A549 (cell line): Measurements from ENCODE around the gene RFWD3. TPM values are rescaled to one million over a fixed set of nuclear protein-coding genes. Genes with fewer than 3 reads are reported as not detected.

Experiments
- ATAC-seq, 2 experiments: fragments of 200-7000 bp in 1 of 2; fragments of >200 bp in 1 of 2; cut with Nextera tagmentation in 1 of 2; cut with Tn5 transposase in 1 of 2; 3 replicates each; pipeline versions ENCODE4 v1.8.0 to v1.9.1; 2018 to 2020; ENCODE audit warnings: mild to moderate bottlenecking in 1 of 2, moderate library complexity in 1 of 2
- CTCF ChIA-PET: fragments of 300-600 bp; sonication (Branson Sonifier 250); formaldehyde crosslinking; extraction: SDS; loops from one replicate; lab custom pipeline; 2021; ENCODE audit warnings: antibody characterized with exemption, inconsistent platforms; lab: Yijun Ruan, JAX
- POLR2A ChIA-PET: fragments of 350-600 bp; formaldehyde crosslinking; extraction: SDS; loops from one replicate; lab custom pipeline; 2021; ENCODE audit warnings: antibody characterized with exemption, inconsistent platforms; lab: Yijun Ruan, JAX
- DNase-seq, 2 experiments: peaks; one replicate each; pipeline versions ENCODE4 v3.0.0 to v3.0.0-alpha.2; 2011 to 2016; ENCODE audit warnings: low read depth in 1 of 2, low spot score in 1 of 2
- FAIRE-seq: peaks from 2 replicates; lab custom pipeline; 2011; peaks lifted over from hg19 to GRCh38; lab: Jason Lieb, UNC
- H3K27ac ChIP-seq, 2 experiments: fragments of >200 bp; sonication (Bioruptor Twin); formaldehyde crosslinking; 3 replicates each; pipeline ENCODE4 v1.5.1; 2016 to 2017
- H3K4me1 ChIP-seq: fragments of >200 bp; sonication (Bioruptor Twin); formaldehyde crosslinking; 3 replicates; pipeline ENCODE4 v1.6.1; 2016
- H3K4me2 ChIP-seq: fragments of >200 bp; sonication (Bioruptor Twin); formaldehyde crosslinking; 3 replicates; pipeline ENCODE4 v1.6.1; 2016
- H3K4me3 ChIP-seq: fragments of >200 bp; sonication (Bioruptor Twin); formaldehyde crosslinking; 3 replicates; pipeline ENCODE4 v1.5.1; 2016
- H3K9me3 ChIP-seq: fragments of >200 bp; sonication (Bioruptor Twin); formaldehyde crosslinking; 3 replicates; pipeline ENCODE4 v1.6.1; 2016
- CBX2 ChIP-seq: fragments of 200-600 bp; sonication (generic); IDR thresholded peaks from 2 replicates; pipeline ENCODE4 v1.6.1; 2016; ENCODE audit warnings: low read depth, mild to moderate bottlenecking, borderline replicate concordance
- EHF ChIP-seq: fragments of 250-450 bp; sonication (Bioruptor Pico); IDR thresholded peaks from 2 replicates; pipeline ENCODE4 v1.5.0; 2020; ENCODE audit warnings: mild to moderate bottlenecking
- EP300 ChIP-seq, 2 experiments: fragments of >200 bp; sonication (Bioruptor Twin); formaldehyde crosslinking; IDR thresholded peaks; 2 replicates in 1 of 2; 3 replicates in 1 of 2; pipeline ENCODE4 v1.6.1; 2016 to 2017
- FOSB ChIP-seq: fragments of 250-450 bp; sonication (Bioruptor Pico); IDR thresholded peaks from 2 replicates; pipeline ENCODE4 v1.5.0; 2020; ENCODE audit warnings: mild to moderate bottlenecking, moderate library complexity
- FOSL2 ChIP-seq, 2 experiments: fragments of 450-650 bp in 1 of 2; fragments of >200 bp in 1 of 2; sonication (Bioruptor Twin) in 1 of 2; formaldehyde crosslinking; IDR thresholded peaks; 2 replicates each; pipeline versions ENCODE4 v1.5.0 to v1.6.1; 2016 to 2020; ENCODE audit warnings: mild to moderate bottlenecking in 1 of 2, moderate library complexity in 1 of 2
- FOXS1 ChIP-seq: fragments of 250-450 bp; sonication (Bioruptor Pico); IDR thresholded peaks from 2 replicates; pipeline ENCODE4 v1.5.0; 2020; ENCODE audit warnings: mild to moderate bottlenecking, moderate library complexity
- GATA3 ChIP-seq: IDR thresholded peaks from 2 replicates; pipeline ENCODE4 v1.6.1; 2012; ENCODE audit warnings: borderline replicate concordance
- HES2 ChIP-seq: fragments of >200 bp; sonication (Bioruptor Twin); formaldehyde crosslinking; IDR thresholded peaks from 2 replicates; pipeline ENCODE4 v1.6.1; 2016
- HEYL ChIP-seq: fragments of 250-450 bp; sonication (Bioruptor Pico); IDR thresholded peaks from 2 replicates; pipeline ENCODE4 v1.8.0; 2021; ENCODE audit warnings: mild to moderate bottlenecking, moderate library complexity
- HOXB13 ChIP-seq: fragments of 250-450 bp; sonication (Bioruptor Pico); IDR thresholded peaks from 2 replicates; pipeline ENCODE4 v1.5.0; 2020; ENCODE audit warnings: low read depth, mild to moderate bottlenecking, moderate library complexity
- KDM1A ChIP-seq: fragments of 200-600 bp; sonication (generic); IDR thresholded peaks from 2 replicates; pipeline ENCODE4 v1.6.1; 2016; ENCODE audit warnings: low read depth, mild to moderate bottlenecking
- KDM5A ChIP-seq: fragments of 200-600 bp; sonication (generic); IDR thresholded peaks from 2 replicates; pipeline ENCODE4 v1.6.1; 2016; ENCODE audit warnings: antibody characterized with exemption, mild to moderate bottlenecking
- NFE2L2 ChIP-seq: fragments of 150-350 bp; conservative IDR thresholded peaks from 2 replicates; pipeline ENCODE4 v1.6.1; 2014; ENCODE audit warnings: low read length
- PHF8 ChIP-seq: fragments of 200-600 bp; sonication (generic); IDR thresholded peaks from 2 replicates; pipeline ENCODE4 v1.6.1; 2016; ENCODE audit warnings: low read depth, mild to moderate bottlenecking, antibody characterized with exemption, moderate library complexity, borderline replicate concordance
- POLR2A ChIP-seq: IDR thresholded peaks from 2 replicates; pipeline ENCODE4 v1.6.1; 2012; ENCODE audit warnings: mild to moderate bottlenecking, low read length
- RARB ChIP-seq: fragments of 250-450 bp; sonication (Bioruptor Pico); IDR thresholded peaks from 2 replicates; pipeline ENCODE4 v1.8.0; 2021; ENCODE audit warnings: mild to moderate bottlenecking, moderate library complexity
- RCOR1 ChIP-seq: fragments of 150-350 bp; IDR thresholded peaks from 2 replicates; pipeline ENCODE4 v1.6.1; 2014; ENCODE audit warnings: antibody characterized with exemption, low read length, low read depth
- RNF2 ChIP-seq: fragments of 200-600 bp; sonication (generic); IDR thresholded peaks from 2 replicates; pipeline ENCODE4 v1.6.1; 2016; ENCODE audit warnings: low read depth, mild to moderate bottlenecking, antibody characterized with exemption, moderate library complexity, borderline replicate concordance
- SREBF2 ChIP-seq: fragments of 450-650 bp; IDR thresholded peaks from 2 replicates; pipeline ENCODE4 v1.6.1; 2014; ENCODE audit warnings: mild to moderate bottlenecking, moderate library complexity
- TFCP2L1 ChIP-seq: fragments of 250-450 bp; sonication (Bioruptor Pico); IDR thresholded peaks from 2 replicates; pipeline ENCODE4 v1.5.0; 2021; ENCODE audit warnings: mild to moderate bottlenecking
- TP53 ChIP-seq: fragments of 250-450 bp; sonication (Bioruptor Pico); IDR thresholded peaks from 2 replicates; pipeline ENCODE4 v1.5.0; 2021; ENCODE audit warnings: mild to moderate bottlenecking, moderate library complexity
- ZC3H11A ChIP-seq: fragments of 450-650 bp; IDR thresholded peaks from 2 replicates; pipeline ENCODE4 v1.6.1; 2014; ENCODE audit warnings: antibody characterized with exemption, mild to moderate bottlenecking
- ZFP36 ChIP-seq: fragments of 450-650 bp; IDR thresholded peaks from 2 replicates; pipeline ENCODE4 v1.6.1; 2014; ENCODE audit warnings: borderline replicate concordance; ENCODE audit not compliant: partially characterized antibody
- ZSCAN20 ChIP-seq: fragments of 250-450 bp; sonication (Bioruptor Pico); IDR thresholded peaks from 2 replicates; pipeline ENCODE4 v1.8.0; 2022; ENCODE audit warnings: mild to moderate bottlenecking, moderate library complexity
- WGBS: methylation state at CpG from one replicate; pipeline ENCODE4 v1.1.6; 2017; ENCODE audit errors: missing lambda C conversion rate; 5-methylcytosine and 5-hydroxymethylcytosine counted together
- polyA plus RNA-seq, 4 experiments: library from polyadenylated mRNA; depleted of rRNA in 3 of 4; stranded (reverse); fragments of >200 nt; fragmentation: RNase III in 1 of 4; extraction: RNeasy Plus Mini Kit Qiagen cat#74134 plus additional on column Dnase treatment in 1 of 4; gene quantifications; 2 replicates in 3 of 4; 3 replicates in 1 of 4; pipeline ENCODE4 v1.2.3, GENCODE V29; 2011 to 2017
- TF ChIP-seq, protein P1 (sequence below): fragments of 250-450 bp; sonication (Bioruptor Pico); IDR thresholded peaks from 2 replicates; pipeline ENCODE4 v1.5.0; 2020; ENCODE audit warnings: low read depth, mild to moderate bottlenecking, moderate library complexity
- TF ChIP-seq, protein P2 (sequence below): fragments of 250-450 bp; sonication (Bioruptor Pico); IDR thresholded peaks from 2 replicates; pipeline ENCODE4 v1.5.0; 2021; ENCODE audit warnings: mild to moderate bottlenecking, moderate library complexity, borderline replicate concordance
- TF ChIP-seq, protein P3 (sequence below): fragments of 450-650 bp; IDR thresholded peaks from 2 replicates; pipeline ENCODE4 v1.6.1; 2014; ENCODE audit warnings: antibody characterized with exemption
- TF ChIP-seq, protein P4 (sequence below): fragments of >200 bp; sonication (Bioruptor Twin); formaldehyde crosslinking; IDR thresholded peaks from 3 replicates; pipeline ENCODE4 v1.6.1; 2016

Gene RFWD3
- polyA plus RNA-seq, 2 of the 4 experiments (the other 2 are of a cell fraction) = 36.1 to 50.6 TPM

DNA sequence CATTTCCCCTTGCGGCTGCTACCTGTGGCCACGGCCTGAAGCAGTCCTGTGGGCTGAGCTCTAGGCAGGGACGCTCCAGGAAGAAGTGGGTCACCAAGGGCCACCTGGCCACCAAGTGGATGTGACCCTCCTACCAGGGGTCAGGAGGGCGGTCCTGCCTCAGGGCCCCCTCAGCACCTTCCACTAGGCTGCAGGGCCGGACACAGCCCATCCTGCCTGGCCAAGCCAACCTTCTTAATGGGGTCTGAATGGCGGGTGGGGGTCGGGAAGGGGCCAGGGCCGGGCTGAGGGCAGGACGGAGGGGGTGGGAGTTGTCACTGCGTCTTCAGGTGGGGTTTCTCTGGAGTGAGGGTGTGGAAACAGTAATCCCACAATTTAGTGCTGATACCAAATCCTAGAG is 47.2 kb upstream of the RFWD3 start:
- POLR2A ChIA-PET = no interaction called here
- ATAC-seq = no peak
- H3K4me2 ChIP-seq = no peak overlapping the region
- no peak for FAIRE-seq
- no peak overlapping the region for H3K27ac ChIP-seq
- H3K9me3 ChIP-seq = no peaks in the 10 kb centered on the region
- CTCF ChIA-PET = interaction anchor here (0.9 to 7.3 kb wide), 7 partner anchors 11 to 149 kb away, joined by 3 to 176 read pairs (median 14); partner anchors contain the start of gene FA2H
- no peak for DNase-seq
- H3K4me1 ChIP-seq = peaks cover 7% of the 10 kb centered on the region; the same call in 2 of the 3 replicates
- no peak overlapping the region for H3K4me3 ChIP-seq
- WGBS = 83% methylated on average over 7 of the region's 10 CpGs
- TF ChIP-seq RARB (CRISPR knock-in tag) (no peak), CBX2 (no peak), ZSCAN20 (no peak), KDM1A (no peak), RNF2 (no peak), GATA3 (no peak), ZFP36 (no peak), FOSL2 (IDR thresholded peaks at IDR 0.05) (no peak), FOSL2 (CRISPR knock-in tag; IDR thresholded peaks at IDR 0.05) (no peak)
- TF ChIP-seq, protein P1, sequence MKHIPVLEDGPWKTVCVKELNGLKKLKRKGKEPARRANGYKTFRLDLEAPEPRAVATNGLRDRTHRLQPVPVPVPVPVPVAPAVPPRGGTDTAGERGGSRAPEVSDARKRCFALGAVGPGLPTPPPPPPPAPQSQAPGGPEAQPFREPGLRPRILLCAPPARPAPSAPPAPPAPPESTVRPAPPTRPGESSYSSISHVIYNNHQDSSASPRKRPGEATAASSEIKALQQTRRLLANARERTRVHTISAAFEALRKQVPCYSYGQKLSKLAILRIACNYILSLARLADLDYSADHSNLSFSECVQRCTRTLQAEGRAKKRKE (CRISPR knock-in tag) = no peak

DNA sequence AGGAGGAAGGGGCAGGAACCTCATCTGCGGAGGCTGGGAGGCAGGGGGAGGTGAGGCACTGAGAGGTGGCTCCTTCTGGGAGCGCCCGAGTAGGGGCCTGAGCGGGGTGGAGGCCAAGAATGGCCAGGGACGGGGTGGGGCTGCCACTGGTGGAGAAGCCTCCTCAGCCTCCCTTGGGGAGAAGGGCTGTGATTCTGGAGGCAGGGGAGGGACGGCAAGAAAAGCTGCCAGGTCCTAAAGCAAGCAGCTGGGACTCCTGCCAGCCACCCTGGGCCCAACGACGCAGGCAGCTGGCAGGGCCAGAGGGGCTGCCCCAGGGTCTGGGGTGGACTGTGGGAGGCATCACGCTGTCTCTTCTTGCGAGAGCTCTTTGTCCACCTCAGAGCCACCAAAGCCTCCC is 46.6 kb upstream of the RFWD3 start:
- POLR2A ChIA-PET = interaction anchor here (1.0 kb wide), 1 partner anchor 13 kb away, joined by 3 read pairs; the partner anchor contains the start of gene MLKL
- TF ChIP-seq, protein P1 (CRISPR knock-in tag) = no peak
- TF ChIP-seq NFE2L2 (no peak), FOSB (CRISPR knock-in tag) (no peak), ZC3H11A (no peak), CBX2 (no peak), FOXS1 (CRISPR knock-in tag) (no peak), ZSCAN20 (no peak), SREBF2 (no peak), HEYL (no peak)
- TF ChIP-seq, all 56 proteins: peak for 0

GRCh38 chr16:74711938-74712337 is 45.3 kb upstream of the RFWD3 start:
- ChIA-PET POLR2A (no interaction called here), CTCF (interaction anchor here (0.7 to 7.3 kb wide), 11 partner anchors 9 to 151 kb away, joined by 3 to 176 read pairs (median 14); partner anchors contain the start of genes FA2H and MLKL)
- Histone ChIP-seq H3K4me2 (no peak overlapping the region), H3K4me1 (peaks cover 7% of the 10 kb centered on the region; the same call in 2 of the 3 replicates), H3K27ac (no peak overlapping the region), H3K9me3 (no peaks in the 10 kb centered on the region), H3K4me3 (no peak overlapping the region)
- no peak for TF ChIP-seq EHF (CRISPR knock-in tag)
- TF ChIP-seq KDM5A = no peak
- no peak for TF ChIP-seq HOXB13 (CRISPR knock-in tag)
- no peak for TF ChIP-seq TFCP2L1
- TF ChIP-seq TP53 (CRISPR knock-in tag) = no peak
- no peak for TF ChIP-seq HES2
- TF ChIP-seq, protein P2, sequence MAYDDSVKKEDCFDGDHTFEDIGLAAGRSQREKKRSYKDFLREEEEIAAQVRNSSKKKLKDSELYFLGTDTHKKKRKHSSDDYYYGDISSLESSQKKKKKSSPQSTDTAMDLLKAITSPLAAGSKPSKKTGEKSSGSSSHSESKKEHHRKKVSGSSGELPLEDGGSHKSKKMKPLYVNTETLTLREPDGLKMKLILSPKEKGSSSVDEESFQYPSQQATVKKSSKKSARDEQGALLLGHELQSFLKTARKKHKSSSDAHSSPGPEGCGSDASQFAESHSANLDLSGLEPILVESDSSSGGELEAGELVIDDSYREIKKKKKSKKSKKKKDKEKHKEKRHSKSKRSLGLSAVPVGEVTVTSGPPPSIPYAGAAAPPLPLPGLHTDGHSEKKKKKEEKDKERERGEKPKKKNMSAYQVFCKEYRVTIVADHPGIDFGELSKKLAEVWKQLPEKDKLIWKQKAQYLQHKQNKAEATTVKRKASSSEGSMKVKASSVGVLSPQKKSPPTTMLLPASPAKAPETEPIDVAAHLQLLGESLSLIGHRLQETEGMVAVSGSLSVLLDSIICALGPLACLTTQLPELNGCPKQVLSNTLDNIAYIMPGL = no peak
- no peak for TF ChIP-seq NFE2L2
- TF ChIP-seq, protein P3, sequence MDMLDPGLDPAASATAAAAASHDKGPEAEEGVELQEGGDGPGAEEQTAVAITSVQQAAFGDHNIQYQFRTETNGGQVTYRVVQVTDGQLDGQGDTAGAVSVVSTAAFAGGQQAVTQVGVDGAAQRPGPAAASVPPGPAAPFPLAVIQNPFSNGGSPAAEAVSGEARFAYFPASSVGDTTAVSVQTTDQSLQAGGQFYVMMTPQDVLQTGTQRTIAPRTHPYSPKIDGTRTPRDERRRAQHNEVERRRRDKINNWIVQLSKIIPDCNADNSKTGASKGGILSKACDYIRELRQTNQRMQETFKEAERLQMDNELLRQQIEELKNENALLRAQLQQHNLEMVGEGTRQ = no peak
- TF ChIP-seq, protein P1 (CRISPR knock-in tag) = no peak
- no peak for TF ChIP-seq POLR2A
- no peak for TF ChIP-seq ZFP36
- no peak for TF ChIP-seq PHF8
- TF ChIP-seq RCOR1 = no peak
- TF ChIP-seq, protein P4, sequence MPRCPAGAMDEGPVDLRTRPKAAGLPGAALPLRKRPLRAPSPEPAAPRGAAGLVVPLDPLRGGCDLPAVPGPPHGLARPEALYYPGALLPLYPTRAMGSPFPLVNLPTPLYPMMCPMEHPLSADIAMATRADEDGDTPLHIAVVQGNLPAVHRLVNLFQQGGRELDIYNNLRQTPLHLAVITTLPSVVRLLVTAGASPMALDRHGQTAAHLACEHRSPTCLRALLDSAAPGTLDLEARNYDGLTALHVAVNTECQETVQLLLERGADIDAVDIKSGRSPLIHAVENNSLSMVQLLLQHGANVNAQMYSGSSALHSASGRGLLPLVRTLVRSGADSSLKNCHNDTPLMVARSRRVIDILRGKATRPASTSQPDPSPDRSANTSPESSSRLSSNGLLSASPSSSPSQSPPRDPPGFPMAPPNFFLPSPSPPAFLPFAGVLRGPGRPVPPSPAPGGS = no peak
- TF ChIP-seq EP300 (IDR thresholded peaks at IDR 0.05) = no peak
- no peak for FAIRE-seq
- ATAC-seq = no peak
- 94% methylated on average over 11 of the region's 12 CpGs for WGBS
- no peak for DNase-seq

More for the DNA sequence above, 46.6 kb upstream of the RFWD3 start:
- Histone ChIP-seq H3K4me1 (peaks cover 7% of the 10 kb centered on the region; the same call in 2 of the 3 replicates), H3K9me3 (no peaks in the 10 kb centered on the region), H3K4me2 (no peak overlapping the region), H3K27ac (no peak overlapping the region), H3K4me3 (no peak overlapping the region)
- DNase-seq (no peak), FAIRE-seq (no peak), ATAC-seq (no peak)
- WGBS = 88% methylated on average over 10 of the region's 10 CpGs
- CTCF ChIA-PET = interaction anchor here (0.9 to 7.3 kb wide), 10 partner anchors 12 to 150 kb away, joined by 3 to 176 read pairs (median 12); partner anchors contain the start of genes FA2H and MLKL
